HEK293T (cell line): Measurements from ENCODE around the gene SEC23A.

ENCODE experiments used
- BHLHE40 ChIP-seq: fragments of 450-650 bp; IDR thresholded peaks from 2 replicates; pipeline ENCODE4 v1.6.1; 2016; ENCODE audit warnings: mild to moderate bottlenecking, moderate library complexity, borderline replicate concordance
- CTBP1 ChIP-seq: fragments of 450-650 bp; IDR thresholded peaks from 2 replicates; pipeline ENCODE4 v1.6.1; 2016; ENCODE audit warnings: borderline replicate concordance
- FOXA1 ChIP-seq: fragments of 450-650 bp; IDR thresholded peaks from 2 replicates; pipeline ENCODE4 v1.6.1; 2016; ENCODE audit warnings: mild to moderate bottlenecking
- FOXM1 ChIP-seq: fragments of 450-650 bp; IDR thresholded peaks from 2 replicates; pipeline ENCODE4 v1.6.1; 2017; ENCODE audit warnings: mild to moderate bottlenecking, borderline replicate concordance
- LEF1 ChIP-seq: fragments of 450-650 bp; IDR thresholded peaks from 2 replicates; pipeline ENCODE4 v1.6.1; 2017; ENCODE audit warnings: mild to moderate bottlenecking, borderline replicate concordance
- NFRKB ChIP-seq: fragments of 450-650 bp; IDR thresholded peaks from 2 replicates; pipeline ENCODE4 v1.6.1; 2016; ENCODE audit warnings: mild to moderate bottlenecking, moderate library complexity
- SP1 ChIP-seq: fragments of 450-650 bp; IDR thresholded peaks from 2 replicates; pipeline ENCODE4 v1.6.1; 2017
- SUZ12 ChIP-seq: fragments of 450-650 bp; IDR thresholded peaks from 2 replicates; pipeline ENCODE4 v1.6.1; 2016; ENCODE audit warnings: mild to moderate bottlenecking
- ZNF384 ChIP-seq: fragments of 450-650 bp; IDR thresholded peaks from 2 replicates; pipeline ENCODE4 v1.6.1; 2016
- TF ChIP-seq, protein P1 (sequence below): fragments of 450-650 bp; IDR thresholded peaks from 2 replicates; pipeline ENCODE4 v1.6.1; 2016

DNA sequence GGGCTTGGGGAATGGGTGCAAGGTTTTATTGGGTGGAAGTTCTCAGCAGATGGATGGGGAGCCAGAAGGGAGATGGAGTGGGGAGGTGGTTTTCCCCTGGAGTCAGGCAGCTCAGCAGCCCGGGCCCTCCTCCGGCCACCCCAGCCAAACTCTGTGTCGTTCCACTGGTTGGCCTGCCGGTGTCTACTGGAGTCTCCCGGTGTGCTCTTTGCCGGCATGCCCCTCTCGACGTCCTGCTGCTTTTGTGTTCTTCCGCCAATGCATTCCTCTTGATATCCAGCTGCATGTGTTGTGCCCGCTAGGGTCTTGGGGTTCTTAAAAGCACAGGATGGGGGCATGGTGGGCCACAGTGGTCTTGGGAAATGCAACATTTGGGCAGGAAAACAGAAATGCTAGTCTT lies 72.8 kb downstream of the SEC23A start:
- no peak for TF ChIP-seq FOXA1
- no peak for TF ChIP-seq FOXM1
- TF ChIP-seq NFRKB: no peak
- no peak for TF ChIP-seq ZNF384
- no peak for TF ChIP-seq SP1
- TF ChIP-seq, protein P1, sequence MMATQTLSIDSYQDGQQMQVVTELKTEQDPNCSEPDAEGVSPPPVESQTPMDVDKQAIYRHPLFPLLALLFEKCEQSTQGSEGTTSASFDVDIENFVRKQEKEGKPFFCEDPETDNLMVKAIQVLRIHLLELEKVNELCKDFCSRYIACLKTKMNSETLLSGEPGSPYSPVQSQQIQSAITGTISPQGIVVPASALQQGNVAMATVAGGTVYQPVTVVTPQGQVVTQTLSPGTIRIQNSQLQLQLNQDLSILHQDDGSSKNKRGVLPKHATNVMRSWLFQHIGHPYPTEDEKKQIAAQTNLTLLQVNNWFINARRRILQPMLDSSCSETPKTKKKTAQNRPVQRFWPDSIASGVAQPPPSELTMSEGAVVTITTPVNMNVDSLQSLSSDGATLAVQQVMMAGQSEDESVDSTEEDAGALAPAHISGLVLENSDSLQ: no peak
- TF ChIP-seq CTBP1: no peak
- TF ChIP-seq SUZ12: no peak
- TF ChIP-seq LEF1: no peak
- no peak for TF ChIP-seq BHLHE40
